ENCODE data around the gene PHIP.
"Not testable (repeated sequence)": the region's sequence is repeated elsewhere in the genome, so short reads cannot be mapped to it uniquely, and the experiment has no call there.

Gene PHIP

GRCh38 chr6:78925317-78925716 lies 152.7 kb downstream of the PHIP start:
- DNase-seq (ENCODE audit: low read depth, low spot score): no peak

- not testable (repeated sequence) for DNase-seq (ENCODE audit: low read depth, low spot score)
Measured at GRCh38 chr6:78921168-78921567, 156.9 kb downstream of the PHIP start.

GRCh38 chr6:78917788-78918187 lies 160.3 kb downstream of the PHIP start:
- DNase-seq (ENCODE audit: low read depth, low spot score): no peak

GRCh38 chr6:78916411-78916810 lies 161.6 kb downstream of the PHIP start:
- DNase-seq (ENCODE audit: low read depth, low spot score): no peak

GRCh38 chr6:78911218-78911940 lies 166.7 kb downstream of the PHIP start:
- no peak for DNase-seq (ENCODE audit: low read depth, low spot score)

- DNase-seq (ENCODE audit: low read depth, low spot score): no peak
Measured at GRCh38 chr6:78910591-78911171, 167.4 kb downstream of the PHIP start.

GRCh38 chr6:78910010-78910409 lies 168.0 kb downstream of the PHIP start:
- no peak for DNase-seq (ENCODE audit: low read depth, low spot score)

- DNase-seq (ENCODE audit: low read depth, low spot score): no peak
Measured at GRCh38 chr6:78909391-78909790, 168.7 kb downstream of the PHIP start.

GRCh38 chr6:78908621-78909020 lies 169.4 kb downstream of the PHIP start:
- no peak for DNase-seq (ENCODE audit: low read depth, low spot score)

- DNase-seq (ENCODE audit: low read depth, low spot score): no peak
Measured at GRCh38 chr6:78896227-78896626, 181.8 kb downstream of the PHIP start.

- not testable (repeated sequence) for DNase-seq (ENCODE audit: low read depth, low spot score)
Measured at GRCh38 chr6:78889901-78890300, 188.2 kb downstream of the PHIP start.
